Ectodermal cell (in vitro differentiated cells): ENCODE data around the gene HEATR5B.

ENCODE experiments used
- H3K27ac ChIP-seq: 2 replicates; pipeline ENCODE4 v1.7.0; 2013; ENCODE audit warnings: mild to moderate bottlenecking, low read depth, low read length; ENCODE audit not compliant: insufficient read depth, poor library complexity, severe bottlenecking
- H3K27me3 ChIP-seq: 2 replicates; pipeline ENCODE4 v1.7.0; 2013; ENCODE audit warnings: mild to moderate bottlenecking, low read length; ENCODE audit not compliant: insufficient read depth, control insufficient read depth, poor library complexity, severe bottlenecking
- H3K36me3 ChIP-seq: one replicate; pipeline ENCODE4 v1.7.0; 2013; ENCODE audit warnings: low read length; ENCODE audit not compliant: control insufficient read depth, insufficient read depth
- H3K4me1 ChIP-seq: one replicate; pipeline ENCODE4 v1.7.0; 2013; ENCODE audit warnings: low read length; ENCODE audit not compliant: control insufficient read depth, insufficient read depth
- H3K4me3 ChIP-seq: 2 replicates; pipeline ENCODE4 v1.7.0; 2013; ENCODE audit warnings: low read depth, low read length, control low read depth; ENCODE audit not compliant: insufficient read depth
- H3K9me3 ChIP-seq: 2 replicates; pipeline ENCODE4 v1.7.0; 2013; ENCODE audit warnings: mild to moderate bottlenecking, low read length, moderate library complexity; ENCODE audit not compliant: control insufficient read depth
- WGBS, 2 experiments: methylation state at CpG; one replicate each; pipeline ENCODE4 v1.1.7; 2013; ENCODE audit warnings: missing lambda C conversion rate in 2 of 2; 5-methylcytosine and 5-hydroxymethylcytosine counted together

The HEATR5B gene

GRCh38 chr2:37070931-37071330 lies 13.2 kb downstream of the HEATR5B start:
- Histone ChIP-seq H3K36me3 (peaks cover 11% of the 10 kb centered on the region), H3K27me3 (no peaks in the 10 kb centered on the region), H3K4me1 (no peaks in the 10 kb centered on the region), H3K4me3 (no peak overlapping the region), H3K9me3 (no peaks in the 10 kb centered on the region), H3K27ac (no peak overlapping the region)
- 93 to 94% methylated on average over 2 of the region's 2 CpGs for WGBS, 2 experiments

- Histone ChIP-seq H3K36me3 (peaks cover 10% of the 10 kb centered on the region), H3K27me3 (no peaks in the 10 kb centered on the region), H3K27ac (no peak overlapping the region), H3K4me1 (no peaks in the 10 kb centered on the region), H3K9me3 (no peaks in the 10 kb centered on the region), H3K4me3 (no peak overlapping the region)
- WGBS, 2 experiments: 88 to 92% methylated on average over 4 to 6 of the region's 6 CpGs
Measured at GRCh38 chr2:37068686-37069085, 15.5 kb downstream of the HEATR5B start.

- Histone ChIP-seq H3K27ac (no peak overlapping the region), H3K4me1 (no peaks in the 10 kb centered on the region), H3K9me3 (no peaks in the 10 kb centered on the region), H3K27me3 (no peaks in the 10 kb centered on the region), H3K36me3 (peaks cover 5% of the 10 kb centered on the region), H3K4me3 (no peak overlapping the region)
- 97 to 98% methylated on average over 5 of the region's 5 CpGs for WGBS, 2 experiments
Measured at GRCh38 chr2:37061776-37062175, 22.4 kb downstream of the HEATR5B start.

- H3K27me3 ChIP-seq: no peaks in the 10 kb centered on the region
- H3K27ac ChIP-seq: no peak overlapping the region
- no peaks in the 10 kb centered on the region for H3K9me3 ChIP-seq
- H3K4me1 ChIP-seq: no peaks in the 10 kb centered on the region
- peaks cover 9% of the 10 kb centered on the region for H3K36me3 ChIP-seq
- H3K4me3 ChIP-seq: no peak overlapping the region
Measured at GRCh38 chr2:37061013-37061711, 23.0 kb downstream of the HEATR5B start.

GRCh38 chr2:37060446-37060845 lies 23.7 kb downstream of the HEATR5B start:
- Histone ChIP-seq H3K27ac (no peak overlapping the region), H3K9me3 (no peaks in the 10 kb centered on the region), H3K4me3 (no peak overlapping the region), H3K36me3 (peaks cover 12% of the 10 kb centered on the region), H3K27me3 (no peaks in the 10 kb centered on the region), H3K4me1 (no peaks in the 10 kb centered on the region)
- 96 to 97% methylated on average over 7 of the region's 7 CpGs for WGBS, 2 experiments

- H3K36me3 ChIP-seq: peaks cover 12% of the 10 kb centered on the region
- 92 to 93% methylated on average over 2 to 3 of the region's 3 CpGs for WGBS, 2 experiments
Measured at GRCh38 chr2:37059841-37060240, 24.3 kb downstream of the HEATR5B start.

GRCh38 chr2:37052600-37053332 lies 31.4 kb downstream of the HEATR5B start:
- H3K4me1 ChIP-seq: no peaks in the 10 kb centered on the region
- peaks cover 16% of the 10 kb centered on the region for H3K36me3 ChIP-seq
- WGBS, 2 experiments: 94 to 97% methylated on average over 4 to 5 of the region's 5 CpGs
- H3K9me3 ChIP-seq: no peaks in the 10 kb centered on the region
- H3K27ac ChIP-seq: no peak overlapping the region
- H3K27me3 ChIP-seq: no peaks in the 10 kb centered on the region
- H3K4me3 ChIP-seq: no peak overlapping the region

More at GRCh38 chr2:37059841-37060240, 24.3 kb downstream of the HEATR5B start:
- Histone ChIP-seq H3K4me3 (no peak overlapping the region), H3K4me1 (no peaks in the 10 kb centered on the region), H3K9me3 (no peaks in the 10 kb centered on the region), H3K27ac (no peak overlapping the region), H3K27me3 (no peaks in the 10 kb centered on the region)

GRCh38 chr2:37039580-37039979 lies 44.6 kb downstream of the HEATR5B start:
- 92 to 93% methylated on average over 2 of the region's 3 CpGs for WGBS, 2 experiments
- H3K36me3 ChIP-seq: no peaks in the 10 kb centered on the region
- no peak overlapping the region for H3K27ac ChIP-seq

GRCh38 chr2:37037771-37038170 lies 46.4 kb downstream of the HEATR5B start:
- Histone ChIP-seq H3K4me1 (no peaks in the 10 kb centered on the region), H3K36me3 (no peaks in the 10 kb centered on the region), H3K27ac (no peak overlapping the region), H3K27me3 (no peaks in the 10 kb centered on the region), H3K4me3 (no peak overlapping the region), H3K9me3 (no peaks in the 10 kb centered on the region)
- 100% methylated on average over 1 of the region's 2 CpGs for WGBS, 2 experiments

More at GRCh38 chr2:37039580-37039979, 44.6 kb downstream of the HEATR5B start:
- Histone ChIP-seq H3K9me3 (no peaks in the 10 kb centered on the region), H3K27me3 (no peaks in the 10 kb centered on the region), H3K4me3 (no peak overlapping the region), H3K4me1 (no peaks in the 10 kb centered on the region)

- 95 to 96% methylated on average over 6 to 7 of the region's 8 CpGs for WGBS, 2 experiments
Measured at GRCh38 chr2:37029758-37030157, 54.4 kb downstream of the HEATR5B start.

More at GRCh38 chr2:37029758-37030157, 54.4 kb downstream of the HEATR5B start:
- Histone ChIP-seq H3K27ac (no peak overlapping the region), H3K4me1 (no peaks in the 10 kb centered on the region), H3K27me3 (no peaks in the 10 kb centered on the region), H3K9me3 (no peaks in the 10 kb centered on the region), H3K4me3 (no peak overlapping the region), H3K36me3 (peaks cover 8% of the 10 kb centered on the region)
